ENCODE measurements around the gene CEP76. TPM values are rescaled to one million over a fixed set of nuclear protein-coding genes. Genes with fewer than 3 reads are reported as not detected.

The CEP76 gene
- polyA plus RNA-seq, 1 donor from 2014 or later: 21.4 TPM

DNA sequence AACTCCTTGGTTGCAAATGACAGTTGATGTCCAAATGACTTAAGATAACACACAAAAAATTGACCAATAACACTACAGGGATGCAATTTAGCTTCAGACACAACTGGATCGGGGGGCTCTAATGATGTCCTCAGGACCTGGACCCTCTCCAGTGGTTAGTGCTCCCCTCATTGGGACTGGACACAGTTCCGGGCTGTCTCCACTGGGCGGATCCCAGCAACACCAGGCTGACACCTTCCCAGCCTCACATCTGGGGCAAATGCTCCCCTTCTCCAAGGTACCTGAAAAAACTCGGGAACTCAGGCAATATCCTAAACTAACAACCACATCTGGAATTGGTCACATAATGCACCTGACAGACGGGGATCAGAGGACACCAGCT, 49.0 kb upstream of the CEP76 start:
- TF ChIP-seq, protein P1, sequence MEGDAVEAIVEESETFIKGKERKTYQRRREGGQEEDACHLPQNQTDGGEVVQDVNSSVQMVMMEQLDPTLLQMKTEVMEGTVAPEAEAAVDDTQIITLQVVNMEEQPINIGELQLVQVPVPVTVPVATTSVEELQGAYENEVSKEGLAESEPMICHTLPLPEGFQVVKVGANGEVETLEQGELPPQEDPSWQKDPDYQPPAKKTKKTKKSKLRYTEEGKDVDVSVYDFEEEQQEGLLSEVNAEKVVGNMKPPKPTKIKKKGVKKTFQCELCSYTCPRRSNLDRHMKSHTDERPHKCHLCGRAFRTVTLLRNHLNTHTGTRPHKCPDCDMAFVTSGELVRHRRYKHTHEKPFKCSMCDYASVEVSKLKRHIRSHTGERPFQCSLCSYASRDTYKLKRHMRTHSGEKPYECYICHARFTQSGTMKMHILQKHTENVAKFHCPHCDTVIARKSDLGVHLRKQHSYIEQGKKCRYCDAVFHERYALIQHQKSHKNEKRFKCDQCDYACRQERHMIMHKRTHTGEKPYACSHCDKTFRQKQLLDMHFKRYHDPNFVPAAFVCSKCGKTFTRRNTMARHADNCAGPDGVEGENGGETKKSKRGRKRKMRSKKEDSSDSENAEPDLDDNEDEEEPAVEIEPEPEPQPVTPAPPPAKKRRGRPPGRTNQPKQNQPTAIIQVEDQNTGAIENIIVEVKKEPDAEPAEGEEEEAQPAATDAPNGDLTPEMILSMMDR (IDR thresholded peaks at IDR 0.05; ENCODE audit: poor library complexity, severe bottlenecking): no peak
- TF ChIP-seq SMC3 (conservative IDR thresholded peaks at IDR 0.05; ENCODE audit: poor library complexity): no peak
- TF ChIP-seq POLR2AphosphoS5 (IDR thresholded peaks at IDR 0.05): no peak
- TF ChIP-seq RAD21 (conservative IDR thresholded peaks at IDR 0.05): no peak
- no peak for TF ChIP-seq EP300 (conservative IDR thresholded peaks at IDR 0.05; ENCODE audit: poor library complexity, severe bottlenecking)
- TF ChIP-seq TAF1 (IDR thresholded peaks at IDR 0.05; ENCODE audit: low read depth): no peak
- no peak for TF ChIP-seq MXI1 (conservative IDR thresholded peaks at IDR 0.05; ENCODE audit: poor library complexity, severe bottlenecking)
- TF ChIP-seq EZH2 (IDR thresholded peaks at IDR 0.05; ENCODE audit: borderline replicate concordance, insufficient read depth, low read length, poor library complexity, severe bottlenecking): no peak
- Histone ChIP-seq H4K20me1 (ENCODE audit: insufficient read depth) (no peaks in the 10 kb centered on the region), H3K27me3 (ENCODE audit: insufficient read depth, low read depth, low read length) (no peaks in the 10 kb centered on the region), H3K4me2 (ENCODE audit: low read length) (no peak overlapping the region), H2AFZ (ENCODE audit: low read depth, low read length) (no peak overlapping the region), H3K27ac (ENCODE audit: low read length) (no peak overlapping the region), H3K4me3 (ENCODE audit: low read length) (no peak overlapping the region), H3K79me2 (replicated peaks; ENCODE audit: insufficient read depth, low read length) (no peaks in the 10 kb centered on the region), H3K9me2 (ENCODE audit: insufficient read depth, low read length) (no peaks in the 10 kb centered on the region), H3K36me3 (ENCODE audit: insufficient read depth, low read length) (no peaks in the 10 kb centered on the region), H3K9ac (ENCODE audit: low read length) (no peak overlapping the region), H3F3A (ENCODE audit: insufficient read depth, low read length, poor library complexity, severe bottlenecking) (no peaks in the 10 kb centered on the region), H3K9me3 (ENCODE audit: low read length) (no peaks in the 10 kb centered on the region)

DNA sequence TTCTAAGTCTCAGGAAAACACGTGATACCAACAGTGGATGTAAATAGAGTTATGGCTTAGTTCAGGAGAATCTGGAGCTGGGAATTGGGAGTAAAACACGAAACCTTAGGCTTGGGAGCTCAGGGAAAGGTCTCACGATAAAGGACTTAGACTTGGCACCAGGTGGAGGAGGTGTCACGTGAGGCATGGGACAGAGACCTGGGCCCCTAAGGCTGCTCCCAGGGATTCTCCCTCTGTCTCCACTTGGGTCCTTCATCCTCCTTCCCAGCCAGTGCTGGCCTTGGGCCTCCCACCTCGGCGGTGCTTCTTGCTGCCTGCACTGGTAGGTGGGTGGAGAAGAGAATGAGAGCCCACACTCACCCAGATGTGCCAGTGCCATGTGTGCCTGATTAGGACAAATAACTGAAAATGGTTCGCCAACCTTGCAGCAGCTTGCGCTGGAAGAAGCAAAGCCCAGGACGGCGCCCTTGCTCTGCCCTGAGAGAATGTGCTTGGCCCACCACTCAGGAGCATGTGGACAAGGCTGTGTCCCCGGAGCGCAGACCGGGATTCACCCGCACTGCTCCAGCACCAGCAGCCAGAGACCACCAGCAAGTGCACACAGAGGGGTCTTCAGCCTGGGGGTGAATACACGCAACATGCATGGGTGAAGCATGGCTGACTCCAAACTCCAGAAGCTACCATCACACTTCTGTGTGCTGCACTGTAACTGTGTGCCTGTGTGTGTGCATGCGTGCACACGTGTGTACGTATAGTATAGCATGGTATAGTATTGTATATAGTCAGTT, 48.4 kb upstream of the CEP76 start:
- Histone ChIP-seq H4K20me1 (ENCODE audit: insufficient read depth) (no peaks in the 10 kb centered on the region), H3K4me2 (ENCODE audit: low read length) (no peak overlapping the region), H3K36me3 (ENCODE audit: insufficient read depth, low read length) (no peaks in the 10 kb centered on the region), H3F3A (ENCODE audit: insufficient read depth, low read length, poor library complexity, severe bottlenecking) (no peaks in the 10 kb centered on the region), H3K9ac (ENCODE audit: low read length) (no peak overlapping the region), H3K4me3 (ENCODE audit: low read length) (no peak overlapping the region), H3K9me2 (ENCODE audit: insufficient read depth, low read length) (no peaks in the 10 kb centered on the region), H3K9me3 (ENCODE audit: low read length) (no peaks in the 10 kb centered on the region), H2AFZ (ENCODE audit: low read depth, low read length) (no peak overlapping the region), H3K79me2 (replicated peaks; ENCODE audit: insufficient read depth, low read length) (no peaks in the 10 kb centered on the region), H3K27ac (ENCODE audit: low read length) (no peak overlapping the region), H3K27me3 (ENCODE audit: insufficient read depth, low read depth, low read length) (no peaks in the 10 kb centered on the region)
- TF ChIP-seq, protein P2, sequence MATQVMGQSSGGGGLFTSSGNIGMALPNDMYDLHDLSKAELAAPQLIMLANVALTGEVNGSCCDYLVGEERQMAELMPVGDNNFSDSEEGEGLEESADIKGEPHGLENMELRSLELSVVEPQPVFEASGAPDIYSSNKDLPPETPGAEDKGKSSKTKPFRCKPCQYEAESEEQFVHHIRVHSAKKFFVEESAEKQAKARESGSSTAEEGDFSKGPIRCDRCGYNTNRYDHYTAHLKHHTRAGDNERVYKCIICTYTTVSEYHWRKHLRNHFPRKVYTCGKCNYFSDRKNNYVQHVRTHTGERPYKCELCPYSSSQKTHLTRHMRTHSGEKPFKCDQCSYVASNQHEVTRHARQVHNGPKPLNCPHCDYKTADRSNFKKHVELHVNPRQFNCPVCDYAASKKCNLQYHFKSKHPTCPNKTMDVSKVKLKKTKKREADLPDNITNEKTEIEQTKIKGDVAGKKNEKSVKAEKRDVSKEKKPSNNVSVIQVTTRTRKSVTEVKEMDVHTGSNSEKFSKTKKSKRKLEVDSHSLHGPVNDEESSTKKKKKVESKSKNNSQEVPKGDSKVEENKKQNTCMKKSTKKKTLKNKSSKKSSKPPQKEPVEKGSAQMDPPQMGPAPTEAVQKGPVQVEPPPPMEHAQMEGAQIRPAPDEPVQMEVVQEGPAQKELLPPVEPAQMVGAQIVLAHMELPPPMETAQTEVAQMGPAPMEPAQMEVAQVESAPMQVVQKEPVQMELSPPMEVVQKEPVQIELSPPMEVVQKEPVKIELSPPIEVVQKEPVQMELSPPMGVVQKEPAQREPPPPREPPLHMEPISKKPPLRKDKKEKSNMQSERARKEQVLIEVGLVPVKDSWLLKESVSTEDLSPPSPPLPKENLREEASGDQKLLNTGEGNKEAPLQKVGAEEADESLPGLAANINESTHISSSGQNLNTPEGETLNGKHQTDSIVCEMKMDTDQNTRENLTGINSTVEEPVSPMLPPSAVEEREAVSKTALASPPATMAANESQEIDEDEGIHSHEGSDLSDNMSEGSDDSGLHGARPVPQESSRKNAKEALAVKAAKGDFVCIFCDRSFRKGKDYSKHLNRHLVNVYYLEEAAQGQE (IDR thresholded peaks at IDR 0.05; ENCODE audit: borderline replicate concordance): no peak
- TF ChIP-seq EP300 (conservative IDR thresholded peaks at IDR 0.05; ENCODE audit: poor library complexity, severe bottlenecking) (no peak), TAF1 (IDR thresholded peaks at IDR 0.05; ENCODE audit: low read depth) (no peak), RAD21 (conservative IDR thresholded peaks at IDR 0.05) (no peak), EZH2 (IDR thresholded peaks at IDR 0.05; ENCODE audit: borderline replicate concordance, insufficient read depth, low read length, poor library complexity, severe bottlenecking) (no peak), MXI1 (conservative IDR thresholded peaks at IDR 0.05; ENCODE audit: poor library complexity, severe bottlenecking) (no peak), SMC3 (conservative IDR thresholded peaks at IDR 0.05; ENCODE audit: poor library complexity) (no peak), POLR2AphosphoS5 (IDR thresholded peaks at IDR 0.05) (no peak)
- TF ChIP-seq, protein P1 (IDR thresholded peaks at IDR 0.05; ENCODE audit: poor library complexity, severe bottlenecking): no peak

Data from neural cell (in vitro differentiated cells).